ENCODE results near the gene CPNE2.

Gene CPNE2

GRCh38 chr16:57188711-57189002, 96.3 kb downstream of the CPNE2 start:
- peak overlapping the region; percentile 86 for H3K27ac ChIP-seq
- no peak for TF ChIP-seq CTCF (conservative IDR thresholded peaks at IDR 0.05)

- peak overlapping the region; percentile 86 for H3K27ac ChIP-seq
Measured at GRCh38 chr16:57189527-57189926, 97.1 kb downstream of the CPNE2 start.

- H3K27ac ChIP-seq = peak overlapping the region; percentile 86
- no peak for TF ChIP-seq CTCF (conservative IDR thresholded peaks at IDR 0.05)
Measured at GRCh38 chr16:57190136-57190535, 97.8 kb downstream of the CPNE2 start.

GRCh38 chr16:57191056-57191571, 98.7 kb downstream of the CPNE2 start:
- no peak for TF ChIP-seq CTCF (conservative IDR thresholded peaks at IDR 0.05)
- peak overlapping the region; percentile 37; the same call in 1 of the 2 replicates for H3K27ac ChIP-seq

- TF ChIP-seq CTCF (conservative IDR thresholded peaks at IDR 0.05) = no peak
- H3K27ac ChIP-seq = peak overlapping the region; percentile 37; the same call in 1 of the 2 replicates
Measured at GRCh38 chr16:57192146-57192545, 99.8 kb downstream of the CPNE2 start.

GRCh38 chr16:57192720-57193486, 100.5 kb downstream of the CPNE2 start:
- no peak overlapping the region; the same call in 1 of the 2 replicates for H3K27ac ChIP-seq
- no peak for TF ChIP-seq CTCF (conservative IDR thresholded peaks at IDR 0.05)

GRCh38 chr16:57194512-57194911, 102.1 kb downstream of the CPNE2 start:
- no peak for TF ChIP-seq CTCF (conservative IDR thresholded peaks at IDR 0.05)
- no peak overlapping the region for H3K27ac ChIP-seq

GRCh38 chr16:57196286-57196685, 103.9 kb downstream of the CPNE2 start:
- H3K27ac ChIP-seq = no peak overlapping the region
- TF ChIP-seq CTCF (conservative IDR thresholded peaks at IDR 0.05) = no peak

All from VCaP (cell line).